Measurements from ENCODE around the gene FHOD3. TPM values are rescaled to one million over a fixed set of nuclear protein-coding genes. Genes with fewer than 3 reads are reported as not detected.

FHOD3 gene
- total RNA-seq, 1 experiment from 2014 or later = 18.1 TPM

- Histone ChIP-seq H3F3A (ENCODE audit: low read length, unreplicated experiment) (no peaks in the 10 kb centered on the region), H3K27me3 (ENCODE audit: low read length) (no peaks in the 10 kb centered on the region), H3K9me2 (replicated peaks; ENCODE audit: low read length) (no peaks in the 10 kb centered on the region), H3K79me2 (ENCODE audit: low read length) (no peaks in the 10 kb centered on the region), H3K4me3 (ENCODE audit: low read length) (no peak overlapping the region), H3K4me1 (ENCODE audit: insufficient read depth, low read length) (no peaks in the 10 kb centered on the region), H3K27ac (ENCODE audit: low read length) (no peak overlapping the region), H2AFZ (ENCODE audit: low read length) (no peak overlapping the region), H3K36me3 (ENCODE audit: low read depth, low read length) (no peaks in the 10 kb centered on the region), H3K4me2 (ENCODE audit: low read length) (no peak overlapping the region), H4K20me1 (ENCODE audit: low read length) (no peaks in the 10 kb centered on the region), H3K9ac (ENCODE audit: low read length) (no peak overlapping the region), H3K9me3 (ENCODE audit: low read length) (no peaks in the 10 kb centered on the region)
- ATAC-seq (no peak), DNase-seq (no peak)
- TF ChIP-seq EZH2phosphoT487 (IDR thresholded peaks at IDR 0.05; ENCODE audit: borderline replicate concordance, low read length) (no peak), CTCF (conservative IDR thresholded peaks at IDR 0.05; ENCODE audit: low read depth, low read length) (no peak), EZH2 (IDR thresholded peaks at IDR 0.05; ENCODE audit: low read length, unreplicated experiment) (no peak)
- POLR2A ChIA-PET (ENCODE audit: unreplicated experiment) = no interaction called here
- BruUV-seq (replicated peaks) = no TSS peak
- CTCF ChIA-PET = no interaction called here
- intact Hi-C loops (cut with micrococcal nuclease) = no loop called here
Measured at GRCh38 chr18:36543991-36544725, 246.6 kb downstream of the FHOD3 start.

- no peak for ATAC-seq
- intact Hi-C loops (cut with micrococcal nuclease) = no loop called here
- Histone ChIP-seq H3K36me3 (ENCODE audit: low read depth, low read length) (no peaks in the 10 kb centered on the region), H3K27ac (ENCODE audit: low read length) (no peak overlapping the region), H2AFZ (ENCODE audit: low read length) (no peak overlapping the region), H4K20me1 (ENCODE audit: low read length) (no peaks in the 10 kb centered on the region), H3K4me1 (ENCODE audit: insufficient read depth, low read length) (no peaks in the 10 kb centered on the region), H3F3A (ENCODE audit: low read length, unreplicated experiment) (no peaks in the 10 kb centered on the region), H3K79me2 (ENCODE audit: low read length) (no peaks in the 10 kb centered on the region), H3K27me3 (ENCODE audit: low read length) (no peaks in the 10 kb centered on the region), H3K9ac (ENCODE audit: low read length) (no peak overlapping the region), H3K9me3 (ENCODE audit: low read length) (no peaks in the 10 kb centered on the region), H3K4me3 (ENCODE audit: low read length) (no peak overlapping the region), H3K4me2 (ENCODE audit: low read length) (no peak overlapping the region), H3K9me2 (replicated peaks; ENCODE audit: low read length) (no peaks in the 10 kb centered on the region)
- no peak for DNase-seq
- POLR2A ChIA-PET (ENCODE audit: unreplicated experiment) = no interaction called here
- CTCF ChIA-PET = no interaction called here
- no TSS peak for BruUV-seq (replicated peaks)
- TF ChIP-seq EZH2 (IDR thresholded peaks at IDR 0.05; ENCODE audit: low read length, unreplicated experiment) = no peak
- no peak for TF ChIP-seq CTCF (conservative IDR thresholded peaks at IDR 0.05; ENCODE audit: low read depth, low read length)
Measured at GRCh38 chr18:36545821-36546427, 248.4 kb downstream of the FHOD3 start.

GRCh38 chr18:36546876-36547275 is 249.4 kb downstream of the FHOD3 start:
- H3F3A ChIP-seq (ENCODE audit: low read length, unreplicated experiment) = no peaks in the 10 kb centered on the region
- TF ChIP-seq CTCF (conservative IDR thresholded peaks at IDR 0.05; ENCODE audit: low read depth, low read length) = no peak
- TF ChIP-seq EZH2phosphoT487 (IDR thresholded peaks at IDR 0.05; ENCODE audit: borderline replicate concordance, low read length) = no peak
- no peak for TF ChIP-seq EZH2 (IDR thresholded peaks at IDR 0.05; ENCODE audit: low read length, unreplicated experiment)
- CTCF ChIA-PET = no interaction called here
- no peaks in the 10 kb centered on the region for H3K4me1 ChIP-seq (ENCODE audit: insufficient read depth, low read length)
- no peak overlapping the region for H3K27ac ChIP-seq (ENCODE audit: low read length)
- H2AFZ ChIP-seq (ENCODE audit: low read length) = no peak overlapping the region
- H3K4me3 ChIP-seq (ENCODE audit: low read length) = no peak overlapping the region
- no peaks in the 10 kb centered on the region for H4K20me1 ChIP-seq (ENCODE audit: low read length)
- no TSS peak for BruUV-seq (replicated peaks)
- H3K4me2 ChIP-seq (ENCODE audit: low read length) = no peak overlapping the region
- ATAC-seq = no peak
- no peaks in the 10 kb centered on the region for H3K79me2 ChIP-seq (ENCODE audit: low read length)
- H3K36me3 ChIP-seq (ENCODE audit: low read depth, low read length) = no peaks in the 10 kb centered on the region
- POLR2A ChIA-PET (ENCODE audit: unreplicated experiment) = no interaction called here
- intact Hi-C loops (cut with micrococcal nuclease) = no loop called here
- H3K9ac ChIP-seq (ENCODE audit: low read length) = no peak overlapping the region
- no peaks in the 10 kb centered on the region for H3K27me3 ChIP-seq (ENCODE audit: low read length)
- DNase-seq = no peak
- H3K9me3 ChIP-seq (ENCODE audit: low read length) = no peaks in the 10 kb centered on the region
- H3K9me2 ChIP-seq (replicated peaks; ENCODE audit: low read length) = no peaks in the 10 kb centered on the region
